Colonic mucosa (tissue), 4 donors: ENCODE data around the gene TMEM190. TPM values are rescaled to one million over a fixed set of nuclear protein-coding genes. Genes with fewer than 3 reads are reported as not detected.

Experiments
- DNase-seq: peaks from one replicate; pipeline ENCODE4 v3.0.0-alpha.2; 2020
- H3K27ac ChIP-seq: fragments of 200-600 bp; one replicate; pipeline ENCODE4 v1.8.0; 2021
- H3K27me3 ChIP-seq: fragments of 200-600 bp; one replicate; pipeline ENCODE4 v1.8.0; 2021
- H3K36me3 ChIP-seq: fragments of 200-600 bp; one replicate; pipeline ENCODE4 v1.8.0; 2021
- H3K4me1 ChIP-seq: fragments of 200-600 bp; one replicate; pipeline ENCODE4 v1.8.0; 2021; ENCODE audit warnings: mild to moderate bottlenecking
- H3K4me3 ChIP-seq: fragments of 200-600 bp; one replicate; pipeline ENCODE4 v1.8.0; 2021
- H3K9ac ChIP-seq, 2 donors: one replicate each; pipeline ENCODE4 v1.7.0; 2013; ENCODE audit warnings: control low read depth in 2 of 2, low read depth in 2 of 2, low read length in 2 of 2
- H3K9me3 ChIP-seq: fragments of 200-600 bp; one replicate; pipeline ENCODE4 v1.8.0; 2021
- CTCF ChIP-seq: fragments of 200-600 bp; IDR thresholded peaks from one replicate; pipeline ENCODE4 v1.8.0; 2022; ENCODE audit warnings: antibody characterized with exemption, mild to moderate bottlenecking
- intact Hi-C: fragments of 100-400 bp; cut with DNase I; formaldehyde crosslinking; loops from one replicate; pipeline ENCODE4 v1.14.1; 2022
- total RNA-seq, 2 donors: library from RNA; stranded (reverse); fragmentation: NEBNext Ultra II Directional in 1 of 2; extraction: Animal tissue kit (Norgen Biotek cat#: 25700) in 1 of 2; gene quantifications; one replicate each; pipeline ENCODE4 v1.2.1, GENCODE V29; 2021
- donor health status: healthy.
- donor health status: DM: no; HTN: no; CAD: no.
- donor health status: DM: no; HTN: no; CAD: no.

The TMEM190 gene
- total RNA-seq, 2 donors from 2014 or later, result not detected

GRCh38 chr19:55348317-55349034 is 28.1 kb upstream of the TMEM190 start:
- intact Hi-C loops, result no loop called here
- Histone ChIP-seq H3K4me3 (no peak overlapping the region), H3K9me3 (no peaks in the 10 kb centered on the region), H3K36me3 (no peaks in the 10 kb centered on the region), H3K27ac (no peak overlapping the region), H3K4me1 (no peaks in the 10 kb centered on the region), H3K9ac (no peak overlapping the region), H3K27me3 (peaks cover 9% of the 10 kb centered on the region)
- TF ChIP-seq CTCF, result no peak
- no peak for DNase-seq

- peak; percentile 36 for DNase-seq
- intact Hi-C loops, result no loop called here
Observed at GRCh38 chr19:55350620-55351315, 25.9 kb upstream of the TMEM190 start.

GRCh38 chr19:55352040-55352439 is 24.6 kb upstream of the TMEM190 start:
- H3K27me3 ChIP-seq, result peaks cover 18% of the 10 kb centered on the region
- DNase-seq, result no peak
- no peaks in the 10 kb centered on the region for H3K9me3 ChIP-seq
- H3K4me1 ChIP-seq, result peaks cover 5% of the 10 kb centered on the region
- TF ChIP-seq CTCF, result no peak
- no peak overlapping the region for H3K4me3 ChIP-seq
- H3K27ac ChIP-seq, result no peak overlapping the region
- H3K9ac ChIP-seq, result no peak overlapping the region
- intact Hi-C loops, result no loop called here
- no peaks in the 10 kb centered on the region for H3K36me3 ChIP-seq

More at GRCh38 chr19:55350620-55351315, 25.9 kb upstream of the TMEM190 start:
- H3K9ac ChIP-seq, result peak overlapping the region in 1 of 2 donors; percentile 53
- H3K9me3 ChIP-seq, result no peaks in the 10 kb centered on the region
- no peak for TF ChIP-seq CTCF
- H3K4me1 ChIP-seq, result peaks cover 5% of the 10 kb centered on the region
- H3K4me3 ChIP-seq, result no peak overlapping the region
- peaks cover 18% of the 10 kb centered on the region for H3K27me3 ChIP-seq
- H3K27ac ChIP-seq, result no peak overlapping the region
- no peaks in the 10 kb centered on the region for H3K36me3 ChIP-seq

- peaks cover 5% of the 10 kb centered on the region for H3K4me1 ChIP-seq
- no peaks in the 10 kb centered on the region for H3K36me3 ChIP-seq
- H3K4me3 ChIP-seq, result no peak overlapping the region
- peaks cover 18% of the 10 kb centered on the region for H3K27me3 ChIP-seq
- intact Hi-C loops, result no loop called here
- no peak for TF ChIP-seq CTCF
- H3K27ac ChIP-seq, result no peak overlapping the region
- DNase-seq, result no peak
- H3K9ac ChIP-seq, result peak overlapping the region in 1 of 2 donors; percentile 55
- no peaks in the 10 kb centered on the region for H3K9me3 ChIP-seq
Observed at GRCh38 chr19:55352549-55353145, 24.0 kb upstream of the TMEM190 start.

GRCh38 chr19:55353356-55353802 is 23.2 kb upstream of the TMEM190 start:
- Histone ChIP-seq H3K36me3 (no peaks in the 10 kb centered on the region), H3K9ac (peak overlapping the region; percentile 55 to 83), H3K4me1 (peaks cover 5% of the 10 kb centered on the region), H3K27ac (no peak overlapping the region), H3K9me3 (no peaks in the 10 kb centered on the region), H3K4me3 (peak overlapping the region; percentile 40), H3K27me3 (peaks cover 18% of the 10 kb centered on the region)
- TF ChIP-seq CTCF, result no peak
- intact Hi-C loops, result no loop called here
- DNase-seq, result no peak
